Measurements from ENCODE around the gene GPRIN1.

DNA sequence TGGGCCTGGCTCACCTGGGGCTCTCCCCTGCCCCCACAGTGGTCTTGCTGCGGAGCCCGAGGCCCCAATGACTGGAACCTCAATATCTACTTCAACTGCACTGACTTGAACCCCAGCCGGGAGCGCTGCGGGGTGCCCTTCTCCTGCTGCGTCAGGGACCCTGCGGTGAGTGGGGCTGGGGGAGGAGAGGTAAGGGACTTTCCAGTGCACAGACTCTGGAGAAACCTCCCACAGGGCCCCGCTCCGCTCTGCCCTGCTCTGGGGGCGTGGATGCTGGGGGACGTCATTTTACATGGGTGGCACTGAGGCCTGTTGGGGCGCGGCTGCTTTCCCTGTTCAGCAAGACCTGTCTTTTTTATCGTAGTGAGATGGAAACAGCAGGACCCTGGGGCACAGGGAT is 44.9 kb upstream of the GPRIN1 start:
- TF ChIP-seq, protein P1, sequence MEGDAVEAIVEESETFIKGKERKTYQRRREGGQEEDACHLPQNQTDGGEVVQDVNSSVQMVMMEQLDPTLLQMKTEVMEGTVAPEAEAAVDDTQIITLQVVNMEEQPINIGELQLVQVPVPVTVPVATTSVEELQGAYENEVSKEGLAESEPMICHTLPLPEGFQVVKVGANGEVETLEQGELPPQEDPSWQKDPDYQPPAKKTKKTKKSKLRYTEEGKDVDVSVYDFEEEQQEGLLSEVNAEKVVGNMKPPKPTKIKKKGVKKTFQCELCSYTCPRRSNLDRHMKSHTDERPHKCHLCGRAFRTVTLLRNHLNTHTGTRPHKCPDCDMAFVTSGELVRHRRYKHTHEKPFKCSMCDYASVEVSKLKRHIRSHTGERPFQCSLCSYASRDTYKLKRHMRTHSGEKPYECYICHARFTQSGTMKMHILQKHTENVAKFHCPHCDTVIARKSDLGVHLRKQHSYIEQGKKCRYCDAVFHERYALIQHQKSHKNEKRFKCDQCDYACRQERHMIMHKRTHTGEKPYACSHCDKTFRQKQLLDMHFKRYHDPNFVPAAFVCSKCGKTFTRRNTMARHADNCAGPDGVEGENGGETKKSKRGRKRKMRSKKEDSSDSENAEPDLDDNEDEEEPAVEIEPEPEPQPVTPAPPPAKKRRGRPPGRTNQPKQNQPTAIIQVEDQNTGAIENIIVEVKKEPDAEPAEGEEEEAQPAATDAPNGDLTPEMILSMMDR (conservative IDR thresholded peaks at IDR 0.05 in 1 of 2, IDR thresholded peaks at IDR 0.05 in 1 of 2; ENCODE audit: low read depth in 1 of 2, low read length in 2 of 2): no peak
- TF ChIP-seq EZH2 (IDR thresholded peaks at IDR 0.05; ENCODE audit: low read length, missing control alignments): no peak

All from fibroblast of lung (primary cell).